ENCODE data around the gene LCN6.
"Not testable (repeated sequence)": the region's sequence is repeated elsewhere in the genome, so short reads cannot be mapped to it uniquely, and the experiment has no call there.

LCN6 gene

DNA sequence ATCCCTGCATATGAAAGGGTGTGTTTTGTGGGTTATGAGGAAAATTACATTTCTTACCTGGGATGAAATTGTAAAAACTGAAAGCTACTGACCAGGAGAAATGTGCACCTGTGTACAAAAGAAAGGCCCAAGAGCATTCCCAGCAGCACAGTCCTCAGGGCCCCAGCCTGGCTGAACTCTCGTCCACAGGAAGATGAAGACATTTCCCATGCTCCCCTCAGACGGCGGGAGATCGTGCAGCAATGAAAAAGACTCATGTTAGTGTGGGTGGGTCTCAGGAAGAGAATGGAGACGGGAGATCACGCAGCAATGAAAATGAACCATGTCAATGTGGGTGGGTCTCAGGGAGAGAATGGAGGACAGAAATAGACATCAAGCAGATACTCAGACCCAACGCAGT is 28.6 kb upstream of the LCN6 start:
- Histone ChIP-seq H3K9ac (ENCODE audit: low read depth, low read length) (no peak overlapping the region), H3K27me3 (ENCODE audit: control insufficient read depth, insufficient read depth, low read length) (peaks cover 46% of the 10 kb centered on the region), H3K4me3 (ENCODE audit: low read length) (no peak overlapping the region), H3K36me3 (ENCODE audit: insufficient read depth, low read length) (no peaks in the 10 kb centered on the region), H3K4me1 (ENCODE audit: control insufficient read depth, insufficient read depth, low read length) (no peaks in the 10 kb centered on the region), H3K4me2 (ENCODE audit: low read length) (no peak overlapping the region), H3K9me3 (replicated peaks; ENCODE audit: low read length) (peaks cover 2% of the 10 kb centered on the region)

DNA sequence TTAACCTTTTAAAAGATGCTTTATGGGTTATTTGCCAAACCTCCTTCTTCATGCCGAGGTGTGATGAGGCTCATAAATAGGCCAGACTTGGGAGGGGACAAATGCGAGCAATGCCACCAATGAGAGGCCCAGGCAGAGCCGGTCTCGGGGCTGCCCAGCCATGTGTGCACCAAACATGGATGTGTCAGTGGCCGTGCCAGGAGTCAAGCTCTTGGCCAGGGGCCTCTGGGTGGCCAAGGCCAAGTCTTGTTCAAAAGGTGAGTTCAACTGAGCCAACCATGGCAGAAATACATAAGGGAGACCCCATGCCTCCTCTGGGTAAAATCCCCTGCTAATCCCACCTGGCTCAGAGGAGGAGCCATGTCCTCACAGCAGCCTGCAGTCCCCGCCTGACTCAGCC is 26.9 kb upstream of the LCN6 start:
- Histone ChIP-seq H3K4me2 (ENCODE audit: low read length) (no peak overlapping the region), H3K4me1 (ENCODE audit: control insufficient read depth, insufficient read depth, low read length) (no peaks in the 10 kb centered on the region), H3K9me3 (replicated peaks; ENCODE audit: low read length) (peaks cover 2% of the 10 kb centered on the region)

GRCh38 chr9:136774416-136775045 is 26.2 kb upstream of the LCN6 start:
- Histone ChIP-seq H3K4me3 (ENCODE audit: low read length) (no peak overlapping the region), H3K4me2 (ENCODE audit: low read length) (no peak overlapping the region), H3K9me3 (replicated peaks; ENCODE audit: low read length) (peaks cover 2% of the 10 kb centered on the region), H3K4me1 (ENCODE audit: control insufficient read depth, insufficient read depth, low read length) (no peaks in the 10 kb centered on the region), H3K27me3 (ENCODE audit: control insufficient read depth, insufficient read depth, low read length) (peaks cover 36% of the 10 kb centered on the region), H3K36me3 (ENCODE audit: insufficient read depth, low read length) (no peaks in the 10 kb centered on the region), H3K9ac (ENCODE audit: low read depth, low read length) (no peak overlapping the region)

More for the DNA sequence above, 26.9 kb upstream of the LCN6 start:
- Histone ChIP-seq H3K36me3 (ENCODE audit: insufficient read depth, low read length) (no peaks in the 10 kb centered on the region), H3K9ac (ENCODE audit: low read depth, low read length) (no peak overlapping the region), H3K27me3 (ENCODE audit: control insufficient read depth, insufficient read depth, low read length) (peaks cover 43% of the 10 kb centered on the region), H3K4me3 (ENCODE audit: low read length) (no peak overlapping the region)

- Histone ChIP-seq H3K27me3 (ENCODE audit: control insufficient read depth, insufficient read depth, low read length) (peaks cover 26% of the 10 kb centered on the region), H3K9ac (ENCODE audit: low read depth, low read length) (no peak overlapping the region), H3K4me2 (ENCODE audit: low read length) (no peak overlapping the region), H3K4me3 (ENCODE audit: low read length) (no peak overlapping the region), H3K36me3 (ENCODE audit: insufficient read depth, low read length) (no peaks in the 10 kb centered on the region), H3K9me3 (replicated peaks; ENCODE audit: low read length) (peaks cover 2% of the 10 kb centered on the region), H3K4me1 (ENCODE audit: control insufficient read depth, insufficient read depth, low read length) (no peaks in the 10 kb centered on the region)
Measured at GRCh38 chr9:136773386-136774044, 25.2 kb upstream of the LCN6 start.

- H3K4me2 ChIP-seq (ENCODE audit: low read length), result no peak overlapping the region
- H3K9ac ChIP-seq (ENCODE audit: low read depth, low read length), result no peak overlapping the region
- H3K4me1 ChIP-seq (ENCODE audit: control insufficient read depth, insufficient read depth, low read length), result no peaks in the 10 kb centered on the region
- H3K36me3 ChIP-seq (ENCODE audit: insufficient read depth, low read length), result no peaks in the 10 kb centered on the region
- H3K4me3 ChIP-seq (ENCODE audit: low read length), result no peak overlapping the region
- peaks cover 2% of the 10 kb centered on the region for H3K9me3 ChIP-seq (replicated peaks; ENCODE audit: low read length)
- peaks cover 18% of the 10 kb centered on the region for H3K27me3 ChIP-seq (ENCODE audit: control insufficient read depth, insufficient read depth, low read length)
Measured at GRCh38 chr9:136771907-136772415, 23.6 kb upstream of the LCN6 start.

GRCh38 chr9:136769710-136770191 is 21.4 kb upstream of the LCN6 start:
- no peaks in the 10 kb centered on the region for H3K36me3 ChIP-seq (ENCODE audit: insufficient read depth, low read length)
- H3K9me3 ChIP-seq (replicated peaks; ENCODE audit: low read length), result peaks cover 2% of the 10 kb centered on the region
- no peak overlapping the region for H3K9ac ChIP-seq (ENCODE audit: low read depth, low read length)
- H3K4me2 ChIP-seq (ENCODE audit: low read length), result no peak overlapping the region
- H3K4me1 ChIP-seq (ENCODE audit: control insufficient read depth, insufficient read depth, low read length), result no peaks in the 10 kb centered on the region
- H3K4me3 ChIP-seq (ENCODE audit: low read length), result no peak overlapping the region
- H3K27me3 ChIP-seq (ENCODE audit: control insufficient read depth, insufficient read depth, low read length), result peaks cover 15% of the 10 kb centered on the region

- peaks cover 21% of the 10 kb centered on the region for H3K27me3 ChIP-seq (ENCODE audit: control insufficient read depth, insufficient read depth, low read length)
- H3K4me2 ChIP-seq (ENCODE audit: low read length); H3K36me3 ChIP-seq (ENCODE audit: insufficient read depth, low read length); H3K9me3 ChIP-seq (replicated peaks; ENCODE audit: low read length); H3K9ac ChIP-seq (ENCODE audit: low read depth, low read length); H3K4me1 ChIP-seq (ENCODE audit: control insufficient read depth, insufficient read depth, low read length); H3K4me3 ChIP-seq (ENCODE audit: low read length): not testable (repeated sequence)
Measured at GRCh38 chr9:136766410-136767120, 18.2 kb upstream of the LCN6 start.

DNA sequence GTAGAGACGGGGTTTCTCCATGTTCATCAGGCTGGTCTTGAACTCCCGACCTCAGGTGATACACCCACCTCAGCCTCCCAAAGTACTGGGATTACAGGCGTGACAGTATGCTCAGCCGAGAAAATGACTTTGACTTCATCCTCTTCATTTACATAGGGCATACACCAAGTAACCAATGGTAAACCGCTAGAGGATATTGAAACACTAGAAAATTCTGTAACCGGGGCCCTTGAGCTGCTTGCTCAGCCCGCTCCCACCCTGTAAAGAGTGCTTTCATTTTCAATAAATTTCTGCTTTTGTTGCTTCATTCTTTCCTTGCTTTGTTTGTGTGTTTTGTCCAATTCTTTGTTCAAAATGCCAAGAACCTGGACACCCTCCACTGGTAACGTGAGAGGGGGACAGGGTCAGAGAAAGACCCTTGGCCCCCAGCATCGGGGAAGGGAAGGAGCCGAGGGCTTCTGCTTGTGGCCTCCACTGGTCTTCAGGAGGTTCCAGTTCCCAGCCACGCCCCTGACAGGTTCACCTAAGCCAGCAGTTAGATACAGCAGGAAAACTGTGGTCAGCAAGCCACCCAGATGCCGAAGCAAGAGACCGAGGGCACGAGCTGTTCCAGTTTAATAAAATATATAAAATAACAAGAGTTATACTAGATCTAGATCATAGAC is 17.6 kb upstream of the LCN6 start:
- not testable (repeated sequence) for H3K9ac ChIP-seq (ENCODE audit: low read depth, low read length); H3K4me2 ChIP-seq (ENCODE audit: low read length); H3K9me3 ChIP-seq (replicated peaks; ENCODE audit: low read length); H3K4me1 ChIP-seq (ENCODE audit: control insufficient read depth, insufficient read depth, low read length); H3K36me3 ChIP-seq (ENCODE audit: insufficient read depth, low read length); H3K4me3 ChIP-seq (ENCODE audit: low read length)
- peaks cover 18% of the 10 kb centered on the region for H3K27me3 ChIP-seq (ENCODE audit: control insufficient read depth, insufficient read depth, low read length)

DNA sequence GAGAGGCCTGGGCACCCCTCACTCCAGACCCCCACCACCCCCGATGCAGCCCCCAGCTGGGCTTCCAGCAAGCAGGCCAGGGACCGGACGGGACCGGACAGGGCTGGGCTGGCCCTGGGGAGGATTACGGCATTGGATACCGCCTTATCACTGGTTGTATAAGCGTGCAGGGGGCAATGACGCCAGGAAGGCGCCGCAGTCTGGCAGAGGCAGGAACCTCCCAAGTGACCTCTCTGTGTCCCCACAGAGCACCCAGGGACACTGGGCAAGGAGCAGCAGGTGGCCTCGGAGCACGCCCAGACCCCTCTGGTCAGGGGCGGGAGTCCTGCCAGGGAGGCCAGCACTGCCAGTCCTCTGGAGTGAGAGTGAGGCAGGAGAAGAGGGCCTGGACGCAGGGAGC is 16.7 kb upstream of the LCN6 start:
- H3K36me3 ChIP-seq (ENCODE audit: insufficient read depth, low read length), result no peaks in the 10 kb centered on the region
- peaks cover 20% of the 10 kb centered on the region for H3K27me3 ChIP-seq (ENCODE audit: control insufficient read depth, insufficient read depth, low read length)
- H3K9me3 ChIP-seq (replicated peaks; ENCODE audit: low read length), result no peaks in the 10 kb centered on the region
- no peak overlapping the region for H3K4me3 ChIP-seq (ENCODE audit: low read length)
- H3K4me1 ChIP-seq (ENCODE audit: control insufficient read depth, insufficient read depth, low read length), result peaks cover 3% of the 10 kb centered on the region
- no peak overlapping the region for H3K4me2 ChIP-seq (ENCODE audit: low read length)
- H3K9ac ChIP-seq (ENCODE audit: low read depth, low read length), result no peak overlapping the region

DNA sequence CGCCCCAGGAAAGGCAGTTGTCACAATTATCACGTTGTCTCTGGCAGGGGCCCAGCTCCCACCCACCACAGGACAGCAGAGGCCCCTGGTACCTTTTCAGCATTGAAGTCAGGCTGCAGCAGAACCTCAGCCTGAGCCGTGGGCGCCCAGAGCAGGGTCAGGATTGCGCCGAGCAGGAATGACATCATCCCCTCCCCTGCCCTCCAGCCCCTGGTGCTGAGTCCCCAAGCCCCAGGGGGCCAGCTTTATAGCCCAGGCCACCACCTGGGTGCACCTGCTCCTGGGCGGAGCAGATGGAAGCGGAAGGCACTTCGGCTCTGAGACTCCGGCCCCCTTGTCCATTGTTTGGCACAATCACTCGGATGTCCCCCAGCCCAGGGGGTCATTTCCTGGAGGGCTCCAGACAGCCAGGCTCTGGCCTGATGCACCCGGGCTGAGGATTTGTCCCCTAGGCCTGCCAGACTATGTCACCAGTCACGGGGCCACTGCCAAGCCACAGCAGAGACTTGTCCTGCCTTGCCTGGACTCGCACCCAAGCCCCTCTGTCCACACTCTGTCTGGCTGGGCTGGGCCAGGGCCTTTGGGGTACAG is 16.1 kb upstream of the LCN6 start, which contains the start of gene LCN15:
Gene LCN15 (minus strand): TSS at position 218 of the 591 bp plus-strand sequence. CDS start 30 bp downstream, at position 188.
- Histone ChIP-seq H3K9ac (ENCODE audit: low read depth, low read length) (no peak within 1 kb of the TSS), H3K9me3 (replicated peaks; ENCODE audit: low read length) (no peaks in the 10 kb centered on the region), H3K36me3 (ENCODE audit: insufficient read depth, low read length) (no peaks in the 10 kb centered on the region), H3K4me3 (ENCODE audit: low read length) (no peak within 1 kb of the TSS), H3K4me2 (ENCODE audit: low read length) (no peak within 1 kb of the TSS), H3K4me1 (ENCODE audit: control insufficient read depth, insufficient read depth, low read length) (peaks cover 3% of the 10 kb centered on the region), H3K27me3 (ENCODE audit: control insufficient read depth, insufficient read depth, low read length) (peaks cover 22% of the 10 kb centered on the region)

GRCh38 chr9:136763649-136764035 is 15.3 kb upstream of the LCN6 start:
- Histone ChIP-seq H3K4me3 (ENCODE audit: low read length) (no peak overlapping the region), H3K4me2 (ENCODE audit: low read length) (no peak overlapping the region), H3K36me3 (ENCODE audit: insufficient read depth, low read length) (no peaks in the 10 kb centered on the region), H3K9ac (ENCODE audit: low read depth, low read length) (no peak overlapping the region), H3K9me3 (replicated peaks; ENCODE audit: low read length) (no peaks in the 10 kb centered on the region), H3K4me1 (ENCODE audit: control insufficient read depth, insufficient read depth, low read length) (peaks cover 3% of the 10 kb centered on the region), H3K27me3 (ENCODE audit: control insufficient read depth, insufficient read depth, low read length) (peaks cover 22% of the 10 kb centered on the region)
